ENCODE results near the gene ZFP36L2. TPM values are rescaled to one million over a fixed set of nuclear protein-coding genes. Genes with fewer than 3 reads are reported as not detected.
A peak's percentile ranks its signal among the peaks of the same experiment; 100 is the strongest.

ZFP36L2 gene
- total RNA-seq, 2 donors from 2014 or later, result 77.1 to 114 TPM

- H3K27me3 Mint-ChIP-seq (ENCODE audit: insufficient read depth), result no peaks in the 10 kb centered on the region
- Histone ChIP-seq H3K4me1 (ENCODE audit: control insufficient read depth, insufficient read depth, low read length) (peaks cover 11% of the 10 kb centered on the region), H3K9me3 (ENCODE audit: control insufficient read depth, low read length) (no peaks in the 10 kb centered on the region), H3K9ac (ENCODE audit: extremely low read depth, low read length, poor library complexity, severe bottlenecking) (no peak overlapping the region), H3K27me3 (ENCODE audit: control insufficient read depth, insufficient read depth, low read length, poor library complexity, severe bottlenecking) (no peaks in the 10 kb centered on the region), H3K4me3 (ENCODE audit: low read length) (no peak overlapping the region), H3K36me3 (ENCODE audit: control insufficient read depth, insufficient read depth, low read length) (no peaks in the 10 kb centered on the region), H3K27ac (ENCODE audit: low read depth, low read length) (no peak overlapping the region)
- peak; percentile 77 for DNase-seq
- WGBS, 2 experiments (ENCODE audit: insufficient coverage in 1 of 2, insufficient read length in 1 of 2), result 82 to 86% methylated on average over 5 of the region's 5 CpGs
- peak; percentile 67 for TF ChIP-seq CTCF (conservative IDR thresholded peaks at IDR 0.05)
- H3K4me1 Mint-ChIP-seq, result peaks cover 29% of the 10 kb centered on the region
- H3K4me3 Mint-ChIP-seq, result no peak overlapping the region
- no peaks in the 10 kb centered on the region for H3K36me3 Mint-ChIP-seq (ENCODE audit: low read depth)
- H3K27ac Mint-ChIP-seq, result no peak overlapping the region
- no peaks in the 10 kb centered on the region for H3K9me3 Mint-ChIP-seq
Observed at GRCh38 chr2:43214253-43214652, 12.2 kb downstream of the ZFP36L2 start.

GRCh38 chr2:43212931-43213330 is 13.5 kb downstream of the ZFP36L2 start:
- Mint-ChIP-seq H3K27ac (no peak overlapping the region), H3K4me1 (peaks cover 18% of the 10 kb centered on the region)
- no peak for TF ChIP-seq CTCF (conservative IDR thresholded peaks at IDR 0.05)

GRCh38 chr2:43212216-43212835 is 14.1 kb downstream of the ZFP36L2 start:
- Histone ChIP-seq H3K9ac (ENCODE audit: extremely low read depth, low read length, poor library complexity, severe bottlenecking) (no peak overlapping the region), H3K4me1 (ENCODE audit: control insufficient read depth, insufficient read depth, low read length) (no peaks in the 10 kb centered on the region), H3K27me3 (ENCODE audit: control insufficient read depth, insufficient read depth, low read length, poor library complexity, severe bottlenecking) (no peaks in the 10 kb centered on the region), H3K9me3 (ENCODE audit: control insufficient read depth, low read length) (no peaks in the 10 kb centered on the region), H3K27ac (ENCODE audit: low read depth, low read length) (no peak overlapping the region), H3K4me3 (ENCODE audit: low read length) (no peak overlapping the region), H3K36me3 (ENCODE audit: control insufficient read depth, insufficient read depth, low read length) (no peaks in the 10 kb centered on the region)
- TF ChIP-seq CTCF (conservative IDR thresholded peaks at IDR 0.05), result no peak
- no peaks in the 10 kb centered on the region for H3K27me3 Mint-ChIP-seq (ENCODE audit: insufficient read depth)
- H3K4me3 Mint-ChIP-seq, result no peak overlapping the region
- whole genome bisulfite sequencing, 2 experiments (ENCODE audit: insufficient coverage in 1 of 2, insufficient read length in 1 of 2), result 95 to 96% methylated on average over 7 to 11 of the region's 11 CpGs
- H3K27ac Mint-ChIP-seq, result no peak overlapping the region
- no peaks in the 10 kb centered on the region for H3K36me3 Mint-ChIP-seq (ENCODE audit: low read depth)
- H3K9me3 Mint-ChIP-seq, result no peaks in the 10 kb centered on the region
- H3K4me1 Mint-ChIP-seq, result peaks cover 18% of the 10 kb centered on the region
- no peak for DNase-seq

More at GRCh38 chr2:43212931-43213330, 13.5 kb downstream of the ZFP36L2 start:
- Histone ChIP-seq H3K27ac (ENCODE audit: low read depth, low read length) (no peak overlapping the region), H3K27me3 (ENCODE audit: control insufficient read depth, insufficient read depth, low read length, poor library complexity, severe bottlenecking) (no peaks in the 10 kb centered on the region), H3K4me3 (ENCODE audit: low read length) (no peak overlapping the region), H3K9me3 (ENCODE audit: control insufficient read depth, low read length) (no peaks in the 10 kb centered on the region), H3K4me1 (ENCODE audit: control insufficient read depth, insufficient read depth, low read length) (peaks cover 4% of the 10 kb centered on the region), H3K9ac (ENCODE audit: extremely low read depth, low read length, poor library complexity, severe bottlenecking) (no peak overlapping the region), H3K36me3 (ENCODE audit: control insufficient read depth, insufficient read depth, low read length) (no peaks in the 10 kb centered on the region)
- H3K36me3 Mint-ChIP-seq (ENCODE audit: low read depth), result no peaks in the 10 kb centered on the region
- H3K27me3 Mint-ChIP-seq (ENCODE audit: insufficient read depth), result no peaks in the 10 kb centered on the region
- no peak overlapping the region for H3K4me3 Mint-ChIP-seq
- H3K9me3 Mint-ChIP-seq, result no peaks in the 10 kb centered on the region
- WGBS, 2 experiments (ENCODE audit: insufficient coverage in 1 of 2, insufficient read length in 1 of 2), result 94 to 100% methylated on average over 2 to 3 of the region's 3 CpGs
- no peak for DNase-seq
